ENCODE measurements around the gene CYB5R2. TPM values are rescaled to one million over a fixed set of nuclear protein-coding genes. Genes with fewer than 3 reads are reported as not detected.

The CYB5R2 gene
- total RNA-seq, 1 donor from 2014 or later: 24.6 TPM

- Mint-ChIP-seq H3K4me1 (no peaks in the 10 kb centered on the region), H3K27me3 (ENCODE audit: insufficient read depth, low read depth) (peaks cover 6% of the 10 kb centered on the region), H3K27ac (no peak overlapping the region), H3K4me3 (no peak overlapping the region), H3K36me3 (no peaks in the 10 kb centered on the region), H3K9me3 (no peaks in the 10 kb centered on the region)
- Histone ChIP-seq H3K9me3 (ENCODE audit: low read depth) (no peaks in the 10 kb centered on the region), H3K4me1 (no peaks in the 10 kb centered on the region), H2AFZ (replicated peaks) (no peak overlapping the region), H4K20me1 (ENCODE audit: low read depth) (no peaks in the 10 kb centered on the region), H3F3A (ENCODE audit: low read depth) (no peaks in the 10 kb centered on the region), H3K27ac (no peak overlapping the region), H3K27me3 (no peaks in the 10 kb centered on the region), H3K4me3 (no peak overlapping the region), H3K36me3 (no peaks in the 10 kb centered on the region), H3K9ac (no peak overlapping the region), H3K79me2 (ENCODE audit: low read depth) (no peaks in the 10 kb centered on the region), H3K4me2 (no peak overlapping the region)
- no peak for DNase-seq (ENCODE audit: low spot score)
- TF ChIP-seq EZH2phosphoT487 (IDR thresholded peaks at IDR 0.05): no peak
- TF ChIP-seq, protein P1, sequence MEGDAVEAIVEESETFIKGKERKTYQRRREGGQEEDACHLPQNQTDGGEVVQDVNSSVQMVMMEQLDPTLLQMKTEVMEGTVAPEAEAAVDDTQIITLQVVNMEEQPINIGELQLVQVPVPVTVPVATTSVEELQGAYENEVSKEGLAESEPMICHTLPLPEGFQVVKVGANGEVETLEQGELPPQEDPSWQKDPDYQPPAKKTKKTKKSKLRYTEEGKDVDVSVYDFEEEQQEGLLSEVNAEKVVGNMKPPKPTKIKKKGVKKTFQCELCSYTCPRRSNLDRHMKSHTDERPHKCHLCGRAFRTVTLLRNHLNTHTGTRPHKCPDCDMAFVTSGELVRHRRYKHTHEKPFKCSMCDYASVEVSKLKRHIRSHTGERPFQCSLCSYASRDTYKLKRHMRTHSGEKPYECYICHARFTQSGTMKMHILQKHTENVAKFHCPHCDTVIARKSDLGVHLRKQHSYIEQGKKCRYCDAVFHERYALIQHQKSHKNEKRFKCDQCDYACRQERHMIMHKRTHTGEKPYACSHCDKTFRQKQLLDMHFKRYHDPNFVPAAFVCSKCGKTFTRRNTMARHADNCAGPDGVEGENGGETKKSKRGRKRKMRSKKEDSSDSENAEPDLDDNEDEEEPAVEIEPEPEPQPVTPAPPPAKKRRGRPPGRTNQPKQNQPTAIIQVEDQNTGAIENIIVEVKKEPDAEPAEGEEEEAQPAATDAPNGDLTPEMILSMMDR (IDR thresholded peaks at IDR 0.05): no peak
- no peak for TF ChIP-seq EZH2 (IDR thresholded peaks at IDR 0.05)
These were observed 51.7 kb downstream of the CYB5R2 start for GRCh38 chr11:7621554-7621953.

- no peaks in the 10 kb centered on the region for H3K79me2 ChIP-seq (ENCODE audit: low read depth)
- Mint-ChIP-seq H3K4me1 (no peaks in the 10 kb centered on the region), H3K36me3 (no peaks in the 10 kb centered on the region), H3K27me3 (ENCODE audit: insufficient read depth, low read depth) (peaks cover 8% of the 10 kb centered on the region), H3K9me3 (no peaks in the 10 kb centered on the region), H3K27ac (no peak overlapping the region), H3K4me3 (no peak overlapping the region)
- H3K4me1 ChIP-seq: no peaks in the 10 kb centered on the region
- H4K20me1 ChIP-seq (ENCODE audit: low read depth): no peaks in the 10 kb centered on the region
- no peak overlapping the region for H3K27ac ChIP-seq
- no peak for DNase-seq (ENCODE audit: low spot score)
- no peaks in the 10 kb centered on the region for H3K9me3 ChIP-seq (ENCODE audit: low read depth)
- H3K4me3 ChIP-seq: no peak overlapping the region
- H3K9ac ChIP-seq: no peak overlapping the region
- TF ChIP-seq, protein P1 (IDR thresholded peaks at IDR 0.05): no peak
- TF ChIP-seq EZH2 (IDR thresholded peaks at IDR 0.05) (no peak), EZH2phosphoT487 (IDR thresholded peaks at IDR 0.05) (no peak)
- H3K4me2 ChIP-seq: no peak overlapping the region
- H3K27me3 ChIP-seq: no peaks in the 10 kb centered on the region
- H2AFZ ChIP-seq (replicated peaks): no peak overlapping the region
- H3F3A ChIP-seq (ENCODE audit: low read depth): no peaks in the 10 kb centered on the region
- no peaks in the 10 kb centered on the region for H3K36me3 ChIP-seq
These were observed 52.2 kb downstream of the CYB5R2 start for GRCh38 chr11:7621090-7621489.

DNA sequence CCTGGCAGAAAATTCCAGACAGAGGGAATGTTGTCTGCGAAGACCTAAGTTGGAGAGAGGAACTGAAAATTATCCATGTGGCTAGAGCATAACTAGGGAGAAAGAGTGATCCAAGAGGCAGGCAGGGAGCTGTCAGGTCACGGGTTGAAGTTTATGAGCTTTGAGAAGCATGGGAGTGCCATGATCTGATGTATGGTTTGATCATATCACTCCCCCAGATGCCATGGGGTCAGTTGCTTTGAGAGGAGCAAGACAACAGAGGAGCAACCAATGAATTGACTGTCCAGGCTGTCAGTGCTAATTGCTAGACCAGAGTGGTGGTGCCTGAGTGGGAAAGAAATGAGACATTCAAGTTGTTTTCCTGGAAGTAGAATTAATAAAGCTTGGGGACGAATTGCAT, 54.0 kb downstream of the CYB5R2 start:
- H3K27me3 ChIP-seq: no peaks in the 10 kb centered on the region
- no peak overlapping the region for H3K9ac ChIP-seq
- no peak overlapping the region for H3K4me2 ChIP-seq
- H3K36me3 Mint-ChIP-seq: no peaks in the 10 kb centered on the region
- no peaks in the 10 kb centered on the region for H3K9me3 Mint-ChIP-seq
- no peaks in the 10 kb centered on the region for H3K4me1 Mint-ChIP-seq
- no peak overlapping the region for H2AFZ ChIP-seq (replicated peaks)
- no peak for TF ChIP-seq EZH2phosphoT487 (IDR thresholded peaks at IDR 0.05)
- TF ChIP-seq, protein P1 (IDR thresholded peaks at IDR 0.05): no peak
- TF ChIP-seq EZH2 (IDR thresholded peaks at IDR 0.05): no peak
- no peaks in the 10 kb centered on the region for H4K20me1 ChIP-seq (ENCODE audit: low read depth)
- H3K9me3 ChIP-seq (ENCODE audit: low read depth): no peaks in the 10 kb centered on the region
- no peak overlapping the region for H3K27ac Mint-ChIP-seq
- no peak overlapping the region for H3K27ac ChIP-seq
- H3K36me3 ChIP-seq: no peaks in the 10 kb centered on the region
- no peak overlapping the region for H3K4me3 Mint-ChIP-seq
- H3K4me1 ChIP-seq: no peaks in the 10 kb centered on the region
- peaks cover 6% of the 10 kb centered on the region for H3K27me3 Mint-ChIP-seq (ENCODE audit: insufficient read depth, low read depth)
- H3K79me2 ChIP-seq (ENCODE audit: low read depth): no peaks in the 10 kb centered on the region
- H3K4me3 ChIP-seq: no peak overlapping the region
- DNase-seq (ENCODE audit: low spot score): no peak
- no peaks in the 10 kb centered on the region for H3F3A ChIP-seq (ENCODE audit: low read depth)

All from neural progenitor cell (in vitro differentiated cells).